ENCODE data around the gene TBC1D1.

TBC1D1 gene

DNA sequence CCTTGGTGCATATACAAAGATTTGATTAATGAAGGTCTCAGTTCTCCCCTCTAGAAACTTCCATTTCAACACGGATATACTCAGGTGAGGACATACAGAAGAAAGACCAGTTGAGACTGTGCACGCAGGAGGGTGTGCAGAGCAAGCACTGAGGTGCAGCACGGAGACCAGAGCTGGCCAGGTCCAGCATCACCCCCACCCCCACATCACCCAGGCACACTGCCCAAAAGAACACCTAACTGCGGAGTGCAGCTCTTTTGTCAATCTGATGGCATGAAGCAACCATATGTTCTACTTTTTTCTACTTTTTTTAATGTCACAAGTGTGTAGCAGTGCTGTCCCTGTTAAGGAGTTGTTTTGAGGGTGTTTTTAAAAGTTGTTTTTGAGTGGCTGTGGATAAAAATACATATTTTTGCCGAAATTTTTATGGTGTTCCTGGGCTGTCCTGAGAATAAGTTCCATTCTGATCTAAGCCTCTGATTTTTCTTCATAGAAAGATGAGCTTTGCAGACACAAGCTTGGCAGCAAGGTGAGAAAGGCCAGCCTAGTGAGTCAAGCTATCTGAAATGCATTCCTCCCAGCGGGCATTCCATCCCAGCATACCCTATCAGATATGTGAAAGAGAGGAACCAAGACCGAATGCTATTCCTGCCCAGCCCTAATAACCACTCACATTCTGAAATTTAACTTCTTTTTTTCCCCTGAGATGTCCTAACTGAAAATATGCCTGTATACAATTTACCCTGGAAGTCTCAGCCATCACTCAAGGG is 243.0 kb downstream of the TBC1D1 start:
- DNase-seq, result no peak
- Histone ChIP-seq H3K27me3 (no peaks in the 10 kb centered on the region), H3K4me3 (ENCODE audit: low read depth, low read length) (no peak overlapping the region), H3K9me3 (no peaks in the 10 kb centered on the region), H3K4me1 (0 out of 2 replicates have a peak, but pooled peaks cover 2% of the 10 kb centered on the region), H3K36me3 (no peaks in the 10 kb centered on the region; the same call in 1 of the 2 replicates)
- TF ChIP-seq, protein P1, sequence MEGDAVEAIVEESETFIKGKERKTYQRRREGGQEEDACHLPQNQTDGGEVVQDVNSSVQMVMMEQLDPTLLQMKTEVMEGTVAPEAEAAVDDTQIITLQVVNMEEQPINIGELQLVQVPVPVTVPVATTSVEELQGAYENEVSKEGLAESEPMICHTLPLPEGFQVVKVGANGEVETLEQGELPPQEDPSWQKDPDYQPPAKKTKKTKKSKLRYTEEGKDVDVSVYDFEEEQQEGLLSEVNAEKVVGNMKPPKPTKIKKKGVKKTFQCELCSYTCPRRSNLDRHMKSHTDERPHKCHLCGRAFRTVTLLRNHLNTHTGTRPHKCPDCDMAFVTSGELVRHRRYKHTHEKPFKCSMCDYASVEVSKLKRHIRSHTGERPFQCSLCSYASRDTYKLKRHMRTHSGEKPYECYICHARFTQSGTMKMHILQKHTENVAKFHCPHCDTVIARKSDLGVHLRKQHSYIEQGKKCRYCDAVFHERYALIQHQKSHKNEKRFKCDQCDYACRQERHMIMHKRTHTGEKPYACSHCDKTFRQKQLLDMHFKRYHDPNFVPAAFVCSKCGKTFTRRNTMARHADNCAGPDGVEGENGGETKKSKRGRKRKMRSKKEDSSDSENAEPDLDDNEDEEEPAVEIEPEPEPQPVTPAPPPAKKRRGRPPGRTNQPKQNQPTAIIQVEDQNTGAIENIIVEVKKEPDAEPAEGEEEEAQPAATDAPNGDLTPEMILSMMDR (IDR thresholded peaks at IDR 0.05; ENCODE audit: low read depth, low read length), result no peak

DNA sequence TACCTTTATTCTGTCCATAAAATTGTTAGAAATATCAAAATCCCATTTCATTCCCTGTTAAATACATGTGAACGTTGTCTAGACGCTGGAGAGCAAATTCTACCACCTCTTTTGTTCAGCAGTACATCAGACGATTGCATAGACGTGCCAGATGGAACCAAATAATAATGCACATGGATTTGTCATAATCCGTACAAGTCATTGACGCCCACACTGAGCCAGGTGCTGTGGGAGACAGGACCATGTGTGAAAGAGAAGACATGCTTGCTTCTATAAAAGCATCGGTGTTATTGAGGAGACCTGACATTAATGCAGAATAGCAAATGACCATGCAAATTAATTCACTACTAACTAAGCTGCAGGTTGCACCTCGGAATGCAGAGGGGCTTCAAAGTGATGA is 244.3 kb downstream of the TBC1D1 start:
- Histone ChIP-seq H3K27me3 (no peaks in the 10 kb centered on the region), H3K9me3 (no peaks in the 10 kb centered on the region), H3K36me3 (no peaks in the 10 kb centered on the region; the same call in 1 of the 2 replicates), H3K4me3 (ENCODE audit: low read depth, low read length) (no peak overlapping the region), H3K4me1 (0 out of 2 replicates have a peak, but pooled peaks cover 2% of the 10 kb centered on the region)
- no peak for DNase-seq
- TF ChIP-seq, protein P1 (IDR thresholded peaks at IDR 0.05; ENCODE audit: low read depth, low read length), result no peak

DNA sequence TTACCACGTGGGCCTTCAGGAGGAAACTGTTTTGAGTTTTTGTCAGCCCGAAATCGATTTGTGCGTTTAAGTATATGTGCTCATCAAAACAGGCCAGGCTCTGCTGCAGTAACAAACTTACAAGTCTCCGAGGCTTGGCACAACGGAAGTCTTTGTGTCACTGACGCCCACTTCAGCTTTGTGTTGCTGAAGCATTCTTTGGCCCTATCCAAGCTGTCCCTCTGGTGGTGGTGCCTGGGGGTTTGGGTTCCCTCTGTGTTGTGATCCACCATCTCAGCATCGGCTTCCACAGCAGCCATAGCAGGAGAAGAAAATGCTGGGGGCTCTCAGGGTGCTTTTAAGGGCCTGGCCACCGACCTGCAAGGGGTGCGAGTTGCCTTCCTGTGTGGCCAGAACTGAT is 245.7 kb downstream of the TBC1D1 start:
- TF ChIP-seq, protein P1 (IDR thresholded peaks at IDR 0.05; ENCODE audit: low read depth, low read length), result no peak
- no peaks in the 10 kb centered on the region for H3K9me3 ChIP-seq
- no peaks in the 10 kb centered on the region for H3K27me3 ChIP-seq
- no peak overlapping the region for H3K4me3 ChIP-seq (ENCODE audit: low read depth, low read length)
- H3K36me3 ChIP-seq, result no peaks in the 10 kb centered on the region; the same call in 1 of the 2 replicates
- no peak for DNase-seq
- 0 out of 2 replicates have a peak, but pooled peaks cover 2% of the 10 kb centered on the region for H3K4me1 ChIP-seq

DNA sequence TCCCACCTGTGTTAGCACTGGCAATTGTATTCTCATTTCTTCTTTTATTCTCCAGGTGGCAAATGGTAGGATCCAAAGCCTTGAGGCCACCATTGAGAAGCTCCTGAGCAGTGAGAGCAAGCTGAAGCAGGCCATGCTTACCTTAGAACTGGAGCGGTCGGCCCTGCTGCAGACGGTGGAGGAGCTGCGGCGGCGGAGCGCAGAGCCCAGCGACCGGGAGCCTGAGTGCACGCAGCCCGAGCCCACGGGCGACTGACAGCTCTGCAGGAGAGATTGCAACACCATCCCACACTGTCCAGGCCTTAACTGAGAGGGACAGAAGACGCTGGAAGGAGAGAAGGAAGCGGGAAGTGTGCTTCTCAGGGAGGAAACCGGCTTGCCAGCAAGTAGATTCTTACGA is 246.2 kb downstream of the TBC1D1 start:
- H3K27me3 ChIP-seq, result no peaks in the 10 kb centered on the region
- no peak for DNase-seq
- 0 out of 2 replicates have a peak, but pooled peaks cover 2% of the 10 kb centered on the region for H3K4me1 ChIP-seq
- TF ChIP-seq, protein P1 (IDR thresholded peaks at IDR 0.05; ENCODE audit: low read depth, low read length), result no peak
- H3K9me3 ChIP-seq, result no peaks in the 10 kb centered on the region
- H3K4me3 ChIP-seq (ENCODE audit: low read depth, low read length), result no peak overlapping the region
- H3K36me3 ChIP-seq, result no peaks in the 10 kb centered on the region; the same call in 1 of the 2 replicates

DNA sequence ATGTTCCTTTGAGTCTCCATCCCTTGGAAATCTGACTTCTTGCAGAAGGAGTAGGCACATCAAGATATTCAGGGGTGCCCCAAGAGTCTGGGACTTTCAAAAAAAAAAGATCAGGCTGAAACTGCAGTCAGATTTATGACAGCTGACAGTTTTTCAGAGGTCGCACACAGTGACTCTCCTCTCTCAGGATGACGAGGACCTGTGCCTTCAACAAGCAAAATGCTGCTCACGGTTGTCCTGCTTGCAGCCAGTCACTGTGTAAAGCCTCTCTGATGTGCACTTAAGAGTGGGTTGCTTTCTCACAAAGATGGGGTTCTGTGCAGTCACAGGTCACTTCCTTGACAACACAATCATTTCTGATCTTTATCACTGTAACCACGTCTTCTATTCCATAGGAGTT is 247.5 kb downstream of the TBC1D1 start:
- no peaks in the 10 kb centered on the region for H3K9me3 ChIP-seq

More for the DNA sequence above, 247.5 kb downstream of the TBC1D1 start:
- DNase-seq, result no peak
- TF ChIP-seq, protein P1 (IDR thresholded peaks at IDR 0.05; ENCODE audit: low read depth, low read length), result no peak
- Histone ChIP-seq H3K4me1 (no peaks in the 10 kb centered on the region), H3K36me3 (no peaks in the 10 kb centered on the region; the same call in 1 of the 2 replicates), H3K4me3 (ENCODE audit: low read depth, low read length) (no peak overlapping the region), H3K27me3 (no peaks in the 10 kb centered on the region)
